GM12878 (cell line): Measurements from ENCODE around the gene PLIN3. TPM values are rescaled to one million over a fixed set of nuclear protein-coding genes. Genes with fewer than 3 reads are reported as not detected.
"Not testable (repeated sequence)": the region's sequence is repeated elsewhere in the genome, so short reads cannot be mapped to it uniquely, and the experiment has no call there.

Source experiments
- ATAC-seq: fragments of 200-7000 bp; cut with Tn5 transposase; 3 replicates; pipeline ENCODE4 v1.9.1; 2020; ENCODE audit warnings: mild to moderate bottlenecking, moderate library complexity
- BruUV-seq: library from RNA; stranded (reverse); fragments of 400-500 nt; replicated peaks from 2 replicates; lab custom pipeline; 2021; lab: Mats Ljungman, UMichigan
- CTCF ChIA-PET: fragments of 300-600 bp; sonication (Branson Sonifier 250); formaldehyde crosslinking; extraction: SDS; loops from one replicate; lab custom pipeline; 2021; ENCODE audit warnings: inconsistent platforms; lab: Yijun Ruan, JAX
- POLR2A ChIA-PET: fragments of 350-600 bp; formaldehyde crosslinking; extraction: SDS; loops from one replicate; lab custom pipeline; 2021; ENCODE audit warnings: inconsistent platforms; lab: Charles Lee
- RAD21 ChIA-PET: fragments of 300-600 bp; sonication (Branson Sonifier 250); formaldehyde crosslinking; loops from one replicate; lab custom pipeline; 2023; ENCODE audit warnings: antibody characterized with exemption; ENCODE audit not compliant: unreplicated experiment; lab: Charles Lee
- SMC1A ChIA-PET: fragments of 300-600 bp; sonication (Branson Sonifier 250); formaldehyde crosslinking; loops from one replicate; lab custom pipeline; 2023; ENCODE audit not compliant: unreplicated experiment, uncharacterized antibody; lab: Charles Lee
- DNase-seq: peaks from one replicate; pipeline ENCODE4 v3.0.0-alpha.2; 2011; ENCODE audit warnings: low read depth, low spot score
- FAIRE-seq: peaks from 3 replicates; lab custom pipeline; 2011; peaks lifted over from hg19 to GRCh38; lab: Jason Lieb, UNC
- H2AFZ ChIP-seq: 2 replicates; pipeline ENCODE4 v1.6.0; 2011; ENCODE audit warnings: low read depth, low read length, control low read depth; ENCODE audit not compliant: control insufficient read depth
- H3K27ac ChIP-seq: 2 replicates; pipeline ENCODE4 v1.5.1; 2011; ENCODE audit warnings: control low read depth; ENCODE audit not compliant: control insufficient read depth, insufficient read depth
- H3K27me3 ChIP-seq, 2 experiments: replicated peaks in 1 of 2; 2 replicates each; pipeline versions ENCODE4 v1.6.0 to v1.6.1; 2011; ENCODE audit warnings: low read length in 1 of 2; ENCODE audit not compliant: control insufficient read depth in 2 of 2, insufficient read depth in 2 of 2
- H3K36me3 ChIP-seq, 2 experiments: 2 replicates each; pipeline ENCODE4 v1.5.1; 2011; ENCODE audit warnings: low read length in 1 of 2; ENCODE audit not compliant: control insufficient read depth in 2 of 2, insufficient read depth in 2 of 2
- H3K4me1 ChIP-seq: 2 replicates; pipeline ENCODE4 v1.6.1; 2011; ENCODE audit warnings: mild to moderate bottlenecking, low read length, moderate library complexity, mixed read lengths; ENCODE audit not compliant: control insufficient read depth, insufficient read depth
- H3K4me2 ChIP-seq: 2 replicates; pipeline ENCODE4 v1.6.0; 2011; ENCODE audit warnings: control low read depth; ENCODE audit not compliant: control insufficient read depth, insufficient read depth
- H3K4me3 ChIP-seq: fragments of 200-600 bp; sonication (generic); 2 replicates; pipeline ENCODE4 v1.5.1; 2016
- H3K79me2 ChIP-seq: 2 replicates; pipeline ENCODE4 v1.6.0; 2011; ENCODE audit warnings: low read length; ENCODE audit not compliant: control insufficient read depth, insufficient read depth
- H3K9ac ChIP-seq: 2 replicates; pipeline ENCODE4 v1.8.0; 2011; ENCODE audit warnings: low read length, control low read depth, mixed read lengths; ENCODE audit not compliant: control insufficient read depth, insufficient read depth
- H3K9me3 ChIP-seq: replicated peaks from 3 replicates; pipeline ENCODE4 v1.5.1; 2011; ENCODE audit warnings: mild to moderate bottlenecking, low read length; ENCODE audit not compliant: control insufficient read depth, insufficient read depth
- H4K20me1 ChIP-seq: 2 replicates; pipeline ENCODE4 v1.6.0; 2011; ENCODE audit not compliant: control insufficient read depth, insufficient read depth
- EED ChIP-seq: sonication (generic); IDR thresholded peaks from 2 replicates; pipeline ENCODE4 v1.6.1; 2016; ENCODE audit warnings: antibody characterized with exemption, low read depth
- WGBS: methylation state at CpG from one replicate; pipeline ENCODE4 v1.1.6; 2016; ENCODE audit warnings: low lambda C conversion rate; ENCODE audit not compliant: insufficient replicate concordance, insufficient coverage; ENCODE audit errors: missing lambda C conversion rate; 5-methylcytosine and 5-hydroxymethylcytosine counted together
- in situ Hi-C: fragments of 300-500 bp; cut with MboI; formaldehyde crosslinking; loops from 9 replicates; pipeline ENCODE4 v1.14.3; 2018; ENCODE audit warnings: mixed read lengths
- intact Hi-C: fragments of 100-400 bp; cut with micrococcal nuclease; formaldehyde crosslinking; loops from one replicate; pipeline ENCODE4 v1.14.2; 2022; ENCODE audit not compliant: unreplicated experiment
- polyA plus RNA-seq, 11 experiments: library from polyadenylated mRNA; depleted of rRNA in 4 of 11; unstranded in 6 of 11; stranded (reverse) in 5 of 11; fragments of >200 nt; fragmentation: Nextera tagmentation in 4 of 11; fragmentation: Illumina TruSeq in 1 of 11; extraction: Ambion mirVana in 4 of 11; extraction: Trizol in 1 of 11; gene quantifications; 1 replicate in 1 of 11; 2 replicates in 10 of 11; pipeline versions ENCODE4 v1.2.1 to v1.2.3, GENCODE V29; 2011 to 2016; ENCODE audit warnings: inconsistent platforms in 2 of 11, missing spikeins in 2 of 11, low read depth in 1 of 11
- total RNA-seq, 4 experiments: library from RNA; depleted of rRNA in 3 of 4; stranded (reverse); fragments of >200 nt in 3 of 4; fragmentation: Illumina TruSeq in 1 of 4; extraction: Trizol in 1 of 4; gene quantifications; 2 replicates each; pipeline versions ENCODE4 v1.2.1 to v1.2.3, GENCODE V29; 2013 to 2021

The PLIN3 gene
- total and polyA plus RNA-seq, 10 of the 15 experiments (the other 5 are each of a cell fraction or from before 2014, with no cell fraction given) = 7.7 to 71.4 (median 66.8) TPM

DNA sequence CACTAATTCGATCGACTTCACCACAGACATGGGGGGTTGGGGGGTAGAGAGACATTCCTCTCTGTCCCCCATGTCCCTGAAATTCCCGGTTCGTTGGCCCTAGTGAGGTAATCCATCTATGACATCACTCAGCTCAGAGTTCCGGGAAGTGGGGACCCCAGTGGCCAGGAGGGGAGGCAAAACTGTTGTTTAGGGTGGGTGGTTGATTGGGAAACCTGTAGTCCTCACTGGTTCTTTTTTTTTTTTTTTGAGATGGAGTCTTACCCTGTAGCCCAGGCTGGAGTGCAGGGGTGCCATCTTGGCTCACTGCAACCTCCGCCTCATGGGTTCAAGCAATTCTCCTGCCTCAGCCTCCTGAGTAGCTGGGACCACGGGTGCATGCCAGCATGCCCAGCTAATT lies 35.3 kb upstream of the PLIN3 start, which contains the start of gene ARRDC5:
TSS of gene ARRDC5 (minus strand) at position 101 of the 400 bp plus-strand sequence. CDS start at position 30, 71 bp downstream.
- Histone ChIP-seq H3K4me3 (no peak within 1 kb of the TSS), H3K79me2 (no peaks in the 10 kb centered on the region), H3K9me3 (no peaks in the 10 kb centered on the region), H4K20me1 (no peaks in the 10 kb centered on the region), H2AFZ (no peak within 1 kb of the TSS), H3K27me3 (no peaks in the 10 kb centered on the region), H3K4me1 (no peaks in the 10 kb centered on the region), H3K27ac (no peak within 1 kb of the TSS), H3K9ac (no peak within 1 kb of the TSS), H3K4me2 (no peak within 1 kb of the TSS), H3K36me3 (no peaks in the 10 kb centered on the region)
- DNase-seq = no peak
- no peak for ATAC-seq
- ChIA-PET SMC1A (interaction anchor here (2.3 kb wide), 1 partner anchor 9 kb away, joined by 6 read pairs; no protein-coding TSS in a partner anchor), RAD21 (no interaction called here), POLR2A (interaction anchor here (1.1 kb wide), 1 partner anchor 35 kb away, joined by 3 read pairs; the partner anchor contains the start of gene PLIN3), CTCF (interaction anchor here (1.0 kb wide), 1 partner anchor 8 kb away, joined by 3 read pairs; no protein-coding TSS in a partner anchor)
- BruUV-seq = no TSS peak
- WGBS = 65% methylated on average over 7 of the region's 7 CpGs
- no peak for TF ChIP-seq EED
- intact Hi-C loops = no loop called here
- no peak for FAIRE-seq
- in situ Hi-C loops = no loop called here

DNA sequence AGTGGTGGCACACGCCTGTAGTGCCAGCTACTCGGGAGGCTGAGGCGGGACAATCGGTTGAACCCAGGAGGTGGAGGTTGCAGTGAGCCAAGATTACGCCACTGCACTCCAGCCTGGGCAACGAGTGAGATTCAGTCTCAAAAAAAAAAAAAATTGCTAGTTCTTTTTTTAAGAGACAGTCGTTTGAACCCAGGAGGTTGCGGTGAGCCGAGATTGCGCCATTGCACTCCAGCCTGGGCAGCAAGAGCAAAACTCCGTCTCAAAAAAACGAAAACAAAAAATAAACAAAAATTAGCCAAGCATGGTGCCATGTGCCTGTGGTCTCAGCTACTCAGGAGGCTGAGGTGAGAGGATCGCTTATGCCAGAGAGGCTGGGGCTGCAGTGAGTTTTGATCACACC lies 33.4 kb upstream of the PLIN3 start:
- ATAC-seq, H3K4me2 ChIP-seq, H3K4me1 ChIP-seq, FAIRE-seq, H3K9me3 ChIP-seq, POLR2A ChIA-PET, H3K27me3 ChIP-seq, DNase-seq, H3K4me3 ChIP-seq, RAD21 ChIA-PET, BruUV-seq, H3K79me2 ChIP-seq, H3K27ac ChIP-seq, H3K9ac ChIP-seq, intact Hi-C loops, in situ Hi-C loops, H2AFZ ChIP-seq, H4K20me1 ChIP-seq, CTCF ChIA-PET, H3K36me3 ChIP-seq: not testable (repeated sequence)
- SMC1A ChIA-PET = interaction anchor here (2.3 kb wide), 1 partner anchor 11 kb away, joined by 6 read pairs; no protein-coding TSS in a partner anchor
- WGBS = 68% methylated on average over 13 of the region's 13 CpGs
